NCI-H2171 (cell line): ENCODE data around the gene NAB1.
A peak's percentile ranks its signal among the peaks of the same experiment; 100 is the strongest.

Experiments
- DNase-seq: peaks from one replicate; lab custom pipeline; 2025; lab: John Stamatoyannopoulos, UW

Gene NAB1

DNA sequence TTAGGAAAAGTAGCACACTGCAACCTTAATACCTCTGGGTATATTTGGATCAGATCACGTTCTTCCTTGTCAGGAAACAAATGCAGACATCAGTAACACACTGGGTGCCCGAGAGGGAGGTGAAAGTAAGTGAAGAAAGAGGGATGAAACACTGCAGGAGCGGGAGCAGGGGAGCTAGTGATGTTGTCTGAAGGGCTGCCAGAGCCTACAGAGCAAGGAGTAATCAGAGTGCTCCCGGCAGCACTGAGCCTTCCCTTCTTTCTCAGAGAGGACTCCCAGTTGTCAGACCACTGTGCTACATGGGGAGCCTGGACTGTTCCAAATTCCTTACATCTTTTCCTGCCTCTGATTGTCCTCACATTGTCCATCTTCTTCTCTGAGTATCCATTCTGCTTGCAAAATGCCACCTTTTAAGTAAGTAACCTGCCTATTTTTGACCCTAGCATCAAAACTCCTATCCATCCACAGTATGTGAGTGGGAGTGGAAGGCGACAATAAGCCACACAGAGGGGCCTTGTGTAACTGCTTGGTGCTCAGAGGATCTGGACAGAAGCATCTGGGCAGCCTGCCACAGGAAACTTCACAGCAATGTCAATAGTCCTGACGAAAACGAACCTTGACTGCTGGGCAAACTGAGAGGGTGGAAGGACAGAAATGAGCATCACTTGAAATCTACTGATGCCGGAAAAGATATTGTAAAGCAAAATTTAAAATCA lies 10.8 kb upstream of the NAB1 start:
- no peak for DNase-seq

DNA sequence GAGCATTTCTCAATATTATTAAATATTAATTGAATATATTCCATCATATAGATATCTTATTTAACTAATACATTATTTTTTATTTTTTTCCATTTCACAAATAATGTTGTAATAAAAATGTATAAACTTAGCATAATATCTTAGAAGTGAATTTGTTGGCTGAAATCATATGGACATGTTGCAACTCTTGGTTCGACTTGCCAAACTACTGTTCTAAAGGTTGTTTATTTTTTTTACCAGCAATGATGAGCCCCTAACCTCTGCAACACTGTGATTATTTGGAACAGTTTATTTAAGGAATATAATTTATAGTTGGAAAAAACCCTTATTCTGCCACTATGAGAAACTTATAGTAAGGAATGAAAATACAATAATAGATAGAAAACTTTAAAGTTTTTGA lies 8.8 kb upstream of the NAB1 start:
- no peak for DNase-seq

- no peak for DNase-seq
Measured at GRCh38 chr2:190641469-190641868, 7.4 kb upstream of the NAB1 start.

- DNase-seq, result no peak
Measured at GRCh38 chr2:190646780-190647522, 1.9 kb upstream of the NAB1 start.

DNA sequence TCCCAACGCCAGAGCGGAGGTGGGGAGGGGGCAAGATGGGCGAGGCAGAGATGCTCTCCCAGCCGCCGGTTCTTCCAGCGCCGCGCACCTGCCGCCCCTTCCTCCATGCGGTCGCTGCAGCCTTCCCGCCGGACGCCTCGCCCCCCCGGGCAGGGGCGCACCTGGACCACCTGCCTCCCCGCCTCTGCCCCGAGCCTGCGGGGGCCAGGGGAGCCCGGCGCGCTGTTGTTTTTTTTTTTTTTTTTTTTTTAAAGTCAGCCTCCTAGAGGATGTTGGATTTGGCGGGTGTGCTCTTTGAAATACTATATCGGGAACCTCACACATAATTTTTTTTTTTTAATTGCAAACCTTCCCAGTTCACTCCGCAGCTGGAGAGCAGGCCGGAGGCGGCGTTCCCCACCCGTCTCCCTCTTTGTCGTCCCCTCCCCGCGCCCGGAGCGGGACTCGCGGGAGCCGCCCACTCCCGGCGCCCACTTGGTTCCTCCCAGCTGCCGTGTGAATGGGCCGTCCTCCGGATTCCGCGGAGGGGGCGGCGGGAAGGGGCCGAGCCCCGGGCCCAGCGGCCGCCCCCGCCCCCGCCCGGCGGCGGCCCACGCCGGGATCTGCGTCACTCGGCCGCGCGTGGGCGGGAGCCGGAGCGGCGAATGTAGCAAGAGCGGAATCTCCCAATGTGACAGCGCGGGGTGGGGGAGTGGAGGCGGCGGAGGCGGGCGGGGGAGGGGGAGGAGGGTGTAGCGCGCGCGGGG lies 421 bp upstream of the NAB1 start:
- DNase-seq, result peak; percentile 92

DNA sequence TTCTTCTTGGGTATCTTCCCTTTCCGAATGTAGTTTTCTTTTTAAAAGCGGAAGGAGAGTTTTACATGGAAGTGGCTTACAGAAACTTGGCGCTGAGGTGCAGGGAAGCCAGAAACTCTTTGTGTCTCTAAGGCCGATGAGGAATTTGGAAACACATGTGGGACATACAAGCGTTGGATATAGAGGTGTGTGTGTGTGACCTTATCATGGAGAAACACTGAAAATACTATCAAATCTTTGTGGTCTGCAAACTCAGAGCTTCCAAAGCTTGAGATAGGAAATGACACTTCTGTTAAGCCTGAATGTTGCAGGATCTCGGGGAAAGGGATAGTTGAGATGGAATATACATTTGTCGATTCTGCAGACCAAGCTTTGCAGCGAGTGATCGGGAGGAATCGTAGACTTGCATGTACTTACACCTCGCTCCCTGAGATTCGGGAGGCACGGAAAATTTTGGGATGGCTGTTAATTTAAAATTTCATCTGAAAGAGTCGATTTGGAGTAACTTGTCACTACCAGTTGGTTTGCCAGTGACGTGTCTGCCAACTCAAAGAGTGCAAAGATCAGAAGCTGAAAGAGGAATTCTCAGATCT lies 1.0 kb downstream of the NAB1 start:
- DNase-seq, result no peak

DNA sequence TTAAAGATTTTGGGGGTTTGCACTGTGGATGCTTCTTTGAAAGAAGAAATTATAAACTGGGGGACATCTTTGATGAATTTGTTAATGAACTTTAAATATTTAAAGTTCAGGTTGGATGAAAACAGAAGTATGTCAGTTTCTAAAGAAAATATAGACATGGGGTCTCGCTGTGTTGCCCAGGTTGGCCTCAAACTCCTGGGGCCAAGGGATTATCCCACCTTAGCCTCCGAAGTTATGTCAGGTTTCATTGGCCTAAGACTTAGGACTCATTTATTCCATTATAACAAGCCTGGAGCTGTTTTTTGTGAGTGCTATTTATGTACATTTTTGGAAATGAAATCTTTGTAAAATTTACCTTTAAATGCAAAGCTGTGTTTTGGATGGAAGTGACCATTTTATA lies 2.5 kb downstream of the NAB1 start:
- no peak for DNase-seq

DNA sequence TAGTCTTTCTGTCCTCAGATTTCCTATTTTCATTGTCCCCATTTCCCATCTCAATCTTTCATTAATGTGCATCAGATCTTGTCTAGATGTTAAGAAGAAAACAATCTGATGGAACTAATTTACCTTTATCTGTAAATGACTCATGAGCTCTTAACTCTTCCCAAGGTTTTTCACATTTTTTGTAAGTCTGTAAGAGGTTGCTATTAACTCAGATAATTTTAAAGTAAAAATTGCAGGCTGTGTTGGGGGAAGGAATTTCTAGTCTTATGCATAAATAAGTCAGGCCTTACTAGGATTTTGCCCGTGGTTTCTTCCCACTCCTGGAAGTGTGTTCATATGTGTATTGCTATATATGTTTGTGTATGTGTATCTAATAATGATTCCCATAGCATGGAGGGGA lies 4.3 kb downstream of the NAB1 start:
- no peak for DNase-seq

DNA sequence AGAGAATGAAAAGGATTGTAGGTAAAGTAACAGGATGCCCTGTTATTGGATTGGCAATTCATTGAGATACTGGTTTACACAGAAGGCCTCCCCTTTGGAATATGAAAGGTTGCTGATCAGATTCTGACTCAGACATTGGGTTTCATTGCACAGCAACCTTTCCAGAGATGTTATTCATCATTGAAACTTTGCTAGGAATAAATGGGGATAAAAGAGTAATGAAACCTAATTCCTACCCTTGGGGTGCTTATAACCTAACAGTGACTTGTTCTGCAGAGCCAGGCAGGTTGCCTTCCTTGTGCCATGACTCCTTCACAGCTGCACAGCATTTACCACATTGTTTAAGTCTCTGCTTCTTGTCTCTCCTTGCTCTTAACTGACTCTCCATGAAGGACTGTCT lies 5.0 kb downstream of the NAB1 start:
- DNase-seq, result no peak

DNA sequence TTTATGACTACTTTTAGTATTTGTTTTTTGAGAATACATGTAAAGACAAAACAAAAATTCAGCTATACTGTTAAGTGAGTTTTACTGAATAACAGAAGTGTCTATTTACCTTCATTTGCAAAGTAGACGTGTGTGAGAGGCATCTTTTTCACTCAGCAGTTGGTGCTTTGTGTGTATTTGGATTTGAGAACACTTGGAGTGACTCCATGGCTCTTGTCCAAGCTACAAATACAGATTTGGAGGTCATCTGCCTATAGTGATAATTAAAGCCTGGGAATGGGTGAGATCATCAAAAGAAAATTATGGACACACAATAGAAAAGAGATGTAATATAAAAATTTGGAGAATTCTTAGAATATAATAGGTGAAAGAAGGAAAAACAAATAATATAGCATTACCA lies 6.2 kb downstream of the NAB1 start:
- peak; percentile 10 for DNase-seq

GRCh38 chr2:190655570-190655969 lies 6.7 kb downstream of the NAB1 start:
- DNase-seq, result no peak

- DNase-seq, result no peak
Measured at GRCh38 chr2:190656301-190656700, 7.4 kb downstream of the NAB1 start.

GRCh38 chr2:190657474-190658255 lies 8.8 kb downstream of the NAB1 start:
- DNase-seq, result no peak

- DNase-seq, result no peak
Measured at GRCh38 chr2:190659553-190659952, 10.7 kb downstream of the NAB1 start.

- DNase-seq, result no peak
Measured at GRCh38 chr2:190662754-190663153, 13.9 kb downstream of the NAB1 start.

DNA sequence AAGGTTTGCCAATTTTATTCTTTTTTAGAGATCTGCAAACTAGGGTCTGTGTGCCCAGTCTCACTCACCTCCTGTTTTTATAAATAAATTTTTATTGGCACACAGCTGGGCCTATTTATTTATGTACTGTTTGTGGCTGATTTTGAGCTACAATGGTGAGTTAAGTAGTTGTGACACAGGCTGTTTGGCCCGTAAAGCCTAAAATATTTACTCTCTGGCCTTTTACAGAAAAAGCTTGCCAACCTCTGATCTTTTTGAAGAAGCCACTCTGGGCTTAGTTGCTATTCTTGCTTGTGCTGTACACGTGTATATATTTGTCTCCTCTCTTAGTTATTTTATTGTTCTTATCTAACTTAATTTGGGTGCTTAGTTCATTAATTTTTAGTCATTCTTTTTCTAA lies 14.5 kb downstream of the NAB1 start:
- no peak for DNase-seq

GRCh38 chr2:190663839-190664238 lies 15.0 kb downstream of the NAB1 start:
- no peak for DNase-seq

- DNase-seq, result no peak
Measured at GRCh38 chr2:190664240-190664639, 15.4 kb downstream of the NAB1 start.

GRCh38 chr2:190666895-190667294 lies 18.0 kb downstream of the NAB1 start:
- no peak for DNase-seq

- DNase-seq, result no peak
Measured at GRCh38 chr2:190668892-190669291, 20.0 kb downstream of the NAB1 start.

DNA sequence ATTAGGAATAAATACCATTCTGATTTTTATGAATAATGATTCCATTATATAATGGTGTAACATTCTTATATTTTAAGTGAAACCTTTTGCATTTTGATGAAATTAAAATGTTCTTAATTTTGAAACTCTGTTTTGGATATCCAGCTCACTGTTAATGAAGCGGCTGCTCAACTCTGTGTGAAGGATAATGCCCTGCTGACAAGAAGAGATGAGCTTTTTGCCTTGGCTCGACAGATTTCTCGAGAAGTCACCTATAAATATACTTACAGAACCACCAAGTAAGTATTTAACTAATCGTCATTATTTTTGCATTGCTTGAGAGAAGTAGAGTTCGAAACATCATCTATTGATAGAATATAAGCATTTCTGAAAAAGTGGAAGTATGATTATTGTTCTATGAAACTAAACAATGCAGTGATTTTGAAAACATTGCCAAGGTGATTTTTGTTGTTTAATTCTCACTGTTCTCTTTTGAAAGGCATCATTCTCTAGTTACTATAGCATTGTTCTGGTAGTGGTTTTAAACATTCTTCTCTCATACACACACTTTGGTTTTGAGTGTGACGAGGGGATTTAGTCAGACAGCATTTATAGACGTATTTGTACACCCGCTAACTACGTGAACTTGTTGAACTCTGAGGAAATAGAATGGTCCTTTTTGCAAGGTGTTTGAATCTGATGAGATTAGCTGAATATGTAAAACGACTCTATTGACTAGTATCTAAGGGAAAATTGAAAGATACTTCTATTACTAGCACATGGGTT lies 21.5 kb downstream of the NAB1 start:
- no peak for DNase-seq
